H1 (cell line): ENCODE data around the gene HES2. TPM values are rescaled to one million over a fixed set of nuclear protein-coding genes. Genes with fewer than 3 reads are reported as not detected.

Experiments used
- CEBPB ChIP-seq: IDR thresholded peaks from 2 replicates; pipeline ENCODE4 v1.6.1; 2012; ENCODE audit warnings: low read depth, low read length
- polyA plus RNA-seq, 7 experiments: library from polyadenylated mRNA; depleted of rRNA in 3 of 7; stranded (reverse) in 5 of 7; unstranded in 2 of 7; fragments of >200 nt in 5 of 7; fragments of 200-250 nt in 2 of 7; gene quantifications; 1 replicate in 5 of 7; 2 replicates in 1 of 7; 4 replicates in 1 of 7; pipeline versions ENCODE4 v1.2.1 to v1.2.3, GENCODE V29; 2011 to 2013; ENCODE audit warnings: missing spikeins in 2 of 7, mixed read lengths in 2 of 7
- total RNA-seq: library from RNA; stranded (reverse); fragmentation: NEBNext Ultra II Directional; extraction: Animal tissue kit (Norgen Biotek cat#: 25700); gene quantifications from 2 replicates; pipeline ENCODE4 v1.2.1, GENCODE V29; 2021

HES2 gene
- total and polyA plus RNA-seq, 2 of the 8 experiments (the other 6 are each of a cell fraction or from before 2014, with no cell fraction given) = 0.15 to 0.53 TPM

GRCh38 chr1:6417961-6418667 lies 1.6 kb downstream of the HES2 start (continued):
- TF ChIP-seq CEBPB = no peak
